SK-N-SH (cell line): ENCODE results near the gene GFI1B. TPM values are rescaled to one million over a fixed set of nuclear protein-coding genes. Genes with fewer than 3 reads are reported as not detected.

Source experiments
- CTCF ChIA-PET: fragments of 300-600, 350-600 bp; formaldehyde crosslinking; extraction: SDS; loops from one replicate; lab custom pipeline; 2021; lab: Yijun Ruan, JAX
- POLR2A ChIA-PET: fragments of 350-600 bp; sonication (Branson Sonifier 250); formaldehyde crosslinking; extraction: SDS; loops from one replicate; lab custom pipeline; 2020; ENCODE audit warnings: antibody characterized with exemption, inconsistent platforms; lab: Yijun Ruan, JAX
- DNase-seq: peaks from one replicate; pipeline ENCODE4 v3.0.0; 2012
- H2AFZ ChIP-seq: fragments of 200-600 bp; sonication (generic); 2 replicates; pipeline ENCODE4 v1.8.1; 2016; ENCODE audit warnings: antibody characterized with exemption, mild to moderate bottlenecking, low read depth
- H3F3A ChIP-seq: fragments of 200-600 bp; sonication (generic); replicated peaks from 2 replicates; pipeline ENCODE3; 2016; ENCODE audit warnings: antibody characterized with exemption, mild to moderate bottlenecking; ENCODE audit not compliant: insufficient read depth
- H3K27ac ChIP-seq, 2 experiments: fragments of 200-500 bp in 1 of 2; fragments of 200-600 bp in 1 of 2; sonication (Bioruptor generic) in 1 of 2; sonication (generic), shearing (Covaris generic) in 1 of 2; 2 replicates each; pipeline versions ENCODE4 v1.5.1 to v1.6.1; 2014 to 2016; ENCODE audit warnings: low read depth in 2 of 2, inconsistent platforms in 1 of 2, low read length in 1 of 2, mild to moderate bottlenecking in 1 of 2, mixed read lengths in 1 of 2
- H3K27me3 ChIP-seq: fragments of 200-600 bp; sonication (generic), shearing (Covaris generic); 2 replicates; pipeline ENCODE4 v1.6.1; 2016; ENCODE audit warnings: mixed run types; ENCODE audit not compliant: insufficient read depth
- H3K36me3 ChIP-seq, 2 experiments: fragments of 200-500 bp in 1 of 2; fragments of 200-600 bp in 1 of 2; sonication (Bioruptor generic) in 1 of 2; sonication (generic) in 1 of 2; replicated peaks in 1 of 2; 2 replicates each; pipeline versions ENCODE3 to v1.5.1; 2014 to 2016; ENCODE audit warnings: low read length in 1 of 2, mild to moderate bottlenecking in 1 of 2; ENCODE audit not compliant: insufficient read depth in 2 of 2, control insufficient read depth in 1 of 2
- H3K4me1 ChIP-seq, 2 experiments: fragments of 200-500 bp in 1 of 2; fragments of 200-600 bp in 1 of 2; sonication (Bioruptor generic) in 1 of 2; sonication (generic), shearing (Covaris generic) in 1 of 2; 2 replicates each; pipeline versions ENCODE4 v1.5.1 to v1.6.1; 2014 to 2016; ENCODE audit warnings: low read depth in 1 of 2, low read length in 1 of 2, mixed run types in 1 of 2; ENCODE audit not compliant: insufficient read depth in 2 of 2, control insufficient read depth in 1 of 2
- H3K4me2 ChIP-seq: fragments of 200-600 bp; sonication (generic), shearing (Covaris generic); 2 replicates; pipeline ENCODE4 v1.6.1; 2017; ENCODE audit warnings: mixed run types
- H3K4me3 ChIP-seq, 2 experiments: fragments of 200-500 bp in 1 of 2; fragments of 200-600 bp in 1 of 2; sonication (Bioruptor generic) in 1 of 2; sonication (generic), shearing (Covaris generic) in 1 of 2; 2 replicates each; pipeline versions ENCODE4 v1.5.1 to v1.8.1; 2014 to 2016; ENCODE audit warnings: low read depth in 2 of 2, inconsistent platforms in 1 of 2, low read length in 1 of 2, mild to moderate bottlenecking in 1 of 2, mixed read lengths in 1 of 2, moderate library complexity in 1 of 2
- H3K79me2 ChIP-seq: fragments of 200-600 bp; sonication (generic); 2 replicates; pipeline ENCODE4 v1.8.1; 2017; ENCODE audit warnings: mild to moderate bottlenecking; ENCODE audit not compliant: insufficient read depth
- H3K9ac ChIP-seq: fragments of 200-600 bp; sonication (generic); 2 replicates; pipeline ENCODE4 v1.6.1; 2017; ENCODE audit warnings: mixed run types
- H3K9me2 ChIP-seq: fragments of 200-600 bp; sonication (generic); 2 replicates; pipeline ENCODE4 v1.6.1; 2017; ENCODE audit warnings: mixed run types
- H3K9me3 ChIP-seq: fragments of 200-600 bp; sonication (generic); 2 replicates; pipeline ENCODE4 v1.6.1; 2017; ENCODE audit warnings: mixed run types, mild to moderate bottlenecking, moderate library complexity
- H4K20me1 ChIP-seq: fragments of 200-600 bp; sonication (generic); 2 replicates; pipeline ENCODE4 v1.6.1; 2017; ENCODE audit warnings: mild to moderate bottlenecking, mixed run types; ENCODE audit not compliant: insufficient read depth
- EP300 ChIP-seq, 2 experiments: IDR thresholded peaks; 2 replicates each; pipeline versions ENCODE4 v1.4.0 to v1.6.1; 2012; ENCODE audit warnings: borderline replicate concordance in 1 of 2, low read depth in 1 of 2, low read length in 1 of 2
- EZH2phosphoT487 ChIP-seq: fragments of 200-600 bp; sonication (generic); IDR thresholded peaks from 2 replicates; pipeline ENCODE4 v1.6.1; 2017; ENCODE audit warnings: low read depth, mixed run types, mild to moderate bottlenecking, antibody characterized with exemption, moderate library complexity, borderline replicate concordance
- FOXJ3 ChIP-seq: sonication (generic); formaldehyde crosslinking; IDR thresholded peaks from 2 replicates; pipeline ENCODE4 v1.5.1; 2020; ENCODE audit warnings: mild to moderate bottlenecking, missing genetic modification reagents
- FOXM1 ChIP-seq: IDR thresholded peaks from 2 replicates; pipeline ENCODE4 v1.4.0; 2012; ENCODE audit warnings: low read depth, mild to moderate bottlenecking
- JUND ChIP-seq: IDR thresholded peaks from 2 replicates; pipeline ENCODE4 v1.4.0; 2012
- MXI1 ChIP-seq: IDR thresholded peaks from 2 replicates; pipeline ENCODE4 v1.6.1; 2012; ENCODE audit warnings: mild to moderate bottlenecking, low read depth, low read length, improper control_type of control experiment
- NRF1 ChIP-seq: IDR thresholded peaks from 2 replicates; pipeline ENCODE4 v1.6.1; 2012; ENCODE audit warnings: low read depth, mild to moderate bottlenecking, low read length
- POLR2AphosphoS5 ChIP-seq: IDR thresholded peaks from 2 replicates; pipeline ENCODE4 v1.6.1; 2012; ENCODE audit warnings: low read depth, low read length
- RCOR1 ChIP-seq: fragments of 150-350 bp; IDR thresholded peaks from 2 replicates; pipeline ENCODE4 v1.6.1; 2017; ENCODE audit warnings: antibody characterized with exemption, low read length
- RFX5 ChIP-seq: IDR thresholded peaks from 2 replicates; pipeline ENCODE4 v1.6.1; 2012; ENCODE audit warnings: mild to moderate bottlenecking, improper control_type of control experiment, low read length
- SIN3A ChIP-seq: IDR thresholded peaks from 2 replicates; pipeline ENCODE4 v1.6.1; 2012; ENCODE audit warnings: low read depth, mild to moderate bottlenecking, low read length, moderate library complexity, borderline replicate concordance
- TAF1 ChIP-seq: IDR thresholded peaks from 2 replicates; pipeline ENCODE4 v1.6.1; 2012; ENCODE audit warnings: low read depth, mild to moderate bottlenecking, low read length, moderate library complexity, borderline replicate concordance
- TCF12 ChIP-seq: IDR thresholded peaks from 2 replicates; pipeline ENCODE4 v1.4.0; 2012
- YY1 ChIP-seq: IDR thresholded peaks from 2 replicates; pipeline ENCODE4 v1.4.0; 2012; ENCODE audit warnings: low read depth, mild to moderate bottlenecking
- WGBS: methylation state at CpG from one replicate; pipeline ENCODE4 v1.1.6; 2017; ENCODE audit warnings: low lambda C conversion rate; 5-methylcytosine and 5-hydroxymethylcytosine counted together
- polyA plus RNA-seq, 3 experiments: library from polyadenylated mRNA; depleted of rRNA; stranded (reverse); fragments of >200 nt; gene quantifications; 2 replicates each; pipeline ENCODE4 v1.2.3, GENCODE V29; 2012
- TF ChIP-seq, protein P1 (sequence below): fragments of 150-350 bp; IDR thresholded peaks from 2 replicates; pipeline ENCODE4 v1.6.1; 2016; ENCODE audit warnings: mild to moderate bottlenecking, low read depth, low read length
- TF ChIP-seq, protein P2 (sequence below): fragments of 150-350 bp; IDR thresholded peaks from 2 replicates; pipeline ENCODE4 v1.6.1; 2017; ENCODE audit warnings: antibody characterized with exemption, low read length, low read depth, borderline replicate concordance
- TF ChIP-seq, protein P3 (sequence below): IDR thresholded peaks from 2 replicates; pipeline ENCODE4 v1.4.0; 2012; ENCODE audit warnings: low read depth, borderline replicate concordance
- TF ChIP-seq, protein P4 (sequence below): IDR thresholded peaks from 2 replicates; pipeline ENCODE4; 2012

GFI1B gene
- polyA plus RNA-seq, 1 of the 3 experiments (the other 2 are of a cell fraction): not detected

GRCh38 chr9:132982458-132982857, 4.0 kb downstream of the GFI1B start:
- H3K79me2 ChIP-seq: no peaks in the 10 kb centered on the region
- no peaks in the 10 kb centered on the region for H3K9me3 ChIP-seq
- H3K4me2 ChIP-seq: no peak overlapping the region
- ChIA-PET CTCF (interaction anchor here (1.1 to 7.4 kb wide), 3 partner anchors 9 to 41 kb away, joined by 3 to 43 read pairs (median 3); no protein-coding TSS in a partner anchor), POLR2A (no interaction called here)
- H3K27ac ChIP-seq: no peak overlapping the region
- DNase-seq: no peak
- 70% methylated on average over 8 of the region's 8 CpGs for WGBS
- no peaks in the 10 kb centered on the region for H3K36me3 ChIP-seq
- no peak overlapping the region for H3K4me3 ChIP-seq
- H2AFZ ChIP-seq: no peak overlapping the region
- H3F3A ChIP-seq: no peaks in the 10 kb centered on the region
- H3K4me1 ChIP-seq: peaks cover 0 to 7% of the 10 kb centered on the region in 2 experiments; a peak in 1 of 4 replicates
- H3K9ac ChIP-seq: no peak overlapping the region
- peaks cover 42% of the 10 kb centered on the region for H3K27me3 ChIP-seq
- H4K20me1 ChIP-seq: no peaks in the 10 kb centered on the region
- TF ChIP-seq TCF12 (no peak), POLR2AphosphoS5 (no peak), RCOR1 (no peak), EZH2phosphoT487 (no peak), FOXM1 (no peak), MXI1 (no peak), YY1 (no peak), RFX5 (no peak), TAF1 (no peak), FOXJ3 (CRISPR knock-in tag) (no peak), JUND (no peak), NRF1 (no peak), SIN3A (no peak), EP300 (IDR thresholded peaks at IDR 0.05; ENCODE audit: borderline replicate concordance in 1 of 2, low read depth in 1 of 2, low read length in 1 of 2) (no peak)
- TF ChIP-seq, protein P1, sequence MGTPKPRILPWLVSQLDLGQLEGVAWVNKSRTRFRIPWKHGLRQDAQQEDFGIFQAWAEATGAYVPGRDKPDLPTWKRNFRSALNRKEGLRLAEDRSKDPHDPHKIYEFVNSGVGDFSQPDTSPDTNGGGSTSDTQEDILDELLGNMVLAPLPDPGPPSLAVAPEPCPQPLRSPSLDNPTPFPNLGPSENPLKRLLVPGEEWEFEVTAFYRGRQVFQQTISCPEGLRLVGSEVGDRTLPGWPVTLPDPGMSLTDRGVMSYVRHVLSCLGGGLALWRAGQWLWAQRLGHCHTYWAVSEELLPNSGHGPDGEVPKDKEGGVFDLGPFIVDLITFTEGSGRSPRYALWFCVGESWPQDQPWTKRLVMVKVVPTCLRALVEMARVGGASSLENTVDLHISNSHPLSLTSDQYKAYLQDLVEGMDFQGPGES: no peak
- TF ChIP-seq, protein P2, sequence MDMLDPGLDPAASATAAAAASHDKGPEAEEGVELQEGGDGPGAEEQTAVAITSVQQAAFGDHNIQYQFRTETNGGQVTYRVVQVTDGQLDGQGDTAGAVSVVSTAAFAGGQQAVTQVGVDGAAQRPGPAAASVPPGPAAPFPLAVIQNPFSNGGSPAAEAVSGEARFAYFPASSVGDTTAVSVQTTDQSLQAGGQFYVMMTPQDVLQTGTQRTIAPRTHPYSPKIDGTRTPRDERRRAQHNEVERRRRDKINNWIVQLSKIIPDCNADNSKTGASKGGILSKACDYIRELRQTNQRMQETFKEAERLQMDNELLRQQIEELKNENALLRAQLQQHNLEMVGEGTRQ: no peak
- TF ChIP-seq, protein P3, sequence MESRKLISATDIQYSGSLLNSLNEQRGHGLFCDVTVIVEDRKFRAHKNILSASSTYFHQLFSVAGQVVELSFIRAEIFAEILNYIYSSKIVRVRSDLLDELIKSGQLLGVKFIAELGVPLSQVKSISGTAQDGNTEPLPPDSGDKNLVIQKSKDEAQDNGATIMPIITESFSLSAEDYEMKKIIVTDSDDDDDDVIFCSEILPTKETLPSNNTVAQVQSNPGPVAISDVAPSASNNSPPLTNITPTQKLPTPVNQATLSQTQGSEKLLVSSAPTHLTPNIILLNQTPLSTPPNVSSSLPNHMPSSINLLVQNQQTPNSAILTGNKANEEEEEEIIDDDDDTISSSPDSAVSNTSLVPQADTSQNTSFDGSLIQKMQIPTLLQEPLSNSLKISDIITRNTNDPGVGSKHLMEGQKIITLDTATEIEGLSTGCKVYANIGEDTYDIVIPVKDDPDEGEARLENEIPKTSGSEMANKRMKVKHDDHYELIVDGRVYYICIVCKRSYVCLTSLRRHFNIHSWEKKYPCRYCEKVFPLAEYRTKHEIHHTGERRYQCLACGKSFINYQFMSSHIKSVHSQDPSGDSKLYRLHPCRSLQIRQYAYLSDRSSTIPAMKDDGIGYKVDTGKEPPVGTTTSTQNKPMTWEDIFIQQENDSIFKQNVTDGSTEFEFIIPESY: no peak
- TF ChIP-seq, protein P4, sequence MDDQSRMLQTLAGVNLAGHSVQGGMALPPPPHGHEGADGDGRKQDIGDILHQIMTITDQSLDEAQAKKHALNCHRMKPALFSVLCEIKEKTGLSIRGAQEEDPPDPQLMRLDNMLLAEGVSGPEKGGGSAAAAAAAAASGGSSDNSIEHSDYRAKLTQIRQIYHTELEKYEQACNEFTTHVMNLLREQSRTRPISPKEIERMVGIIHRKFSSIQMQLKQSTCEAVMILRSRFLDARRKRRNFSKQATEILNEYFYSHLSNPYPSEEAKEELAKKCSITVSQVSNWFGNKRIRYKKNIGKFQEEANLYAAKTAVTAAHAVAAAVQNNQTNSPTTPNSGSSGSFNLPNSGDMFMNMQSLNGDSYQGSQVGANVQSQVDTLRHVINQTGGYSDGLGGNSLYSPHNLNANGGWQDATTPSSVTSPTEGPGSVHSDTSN: no peak
- TF ChIP-seq, all 33 proteins: peak for 0
- H3K9me2 ChIP-seq: no peaks in the 10 kb centered on the region
